Measurements from ENCODE around the gene ENTREP1. TPM values are rescaled to one million over a fixed set of nuclear protein-coding genes. Genes with fewer than 3 reads are reported as not detected.

The ENTREP1 gene
- total and polyA plus RNA-seq, 2 of the 4 experiments (the other 2 are of a cell fraction), result not detected

DNA sequence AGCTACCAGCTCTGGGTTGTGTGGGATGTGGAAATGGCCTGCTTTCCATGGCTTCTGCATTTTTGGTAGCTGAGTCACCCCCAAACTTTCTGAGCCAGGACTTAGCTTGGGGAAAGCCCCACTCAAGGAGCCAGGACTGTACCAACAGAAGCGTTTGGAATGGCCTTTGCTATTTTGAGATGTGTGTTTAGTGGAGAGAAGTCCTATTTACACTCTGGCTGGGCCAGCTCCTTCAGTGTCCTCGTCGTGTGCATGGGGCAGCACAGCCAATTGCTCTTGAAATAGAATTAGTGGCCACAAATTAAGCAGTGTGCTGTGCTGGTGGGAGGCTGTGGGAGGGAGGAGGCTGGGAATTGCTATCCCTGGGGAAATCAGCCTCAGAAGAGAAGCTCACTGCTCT, 51.6 kb downstream of the ENTREP1 start:
- dilution Hi-C loops (cut with HindIII; ENCODE audit: low sequenced_read_pairs, unreplicated experiment) (no loop called here), intact Hi-C loops (cut with micrococcal nuclease) (loop anchor here (10.0 kb wide), 1 partner anchor 322 kb away; no protein-coding TSS in a partner anchor), in situ Hi-C loops (cut with MboI; ENCODE audit: low sequenced_read_pairs) (no loop called here)
- H4K20me1 ChIP-seq (ENCODE audit: insufficient read depth, low read length), result no peaks in the 10 kb centered on the region
- ChIA-PET CTCF (interaction anchor here (0.6 kb wide), 1 partner anchor 37 kb away, joined by 3 read pairs; no protein-coding TSS in a partner anchor), POLR2A (ENCODE audit: unreplicated experiment) (no interaction called here)
- WGBS, 2 experiments (ENCODE audit: extremely low coverage in 2 of 2, insufficient read length in 1 of 2), result no CpG with 5 or more reads among the region's 3 CpGs
- H3K27ac ChIP-seq (ENCODE audit: insufficient read depth, low read length), result no peak overlapping the region
- H2BK20ac ChIP-seq (ENCODE audit: low read depth, low read length), result no peak overlapping the region
- no peak overlapping the region for H3K9ac ChIP-seq (ENCODE audit: low read depth, low read length)
- peak; percentile 87 for ATAC-seq (ENCODE audit: low read depth)
- H3K9me1 ChIP-seq (ENCODE audit: insufficient read depth, low read length), result 0 out of 2 replicates have a peak, but pooled peaks cover 4% of the 10 kb centered on the region
- no peak overlapping the region for H4K8ac ChIP-seq (ENCODE audit: low read depth in 2 of 2, low read length in 2 of 2)
- H3K18ac ChIP-seq (ENCODE audit: low read depth, low read length), result no peak overlapping the region
- H2AK5ac ChIP-seq (ENCODE audit: low read depth, low read length), result no peak overlapping the region
- no peak overlapping the region for H3K14ac ChIP-seq (replicated peaks; ENCODE audit: low read depth, low read length)
- BruUV-seq (replicated peaks), result no TSS peak
- H3K4ac ChIP-seq (ENCODE audit: low read depth, low read length), result no peak overlapping the region
- H3K9me3 ChIP-seq (ENCODE audit: control insufficient read depth, insufficient read depth, low read length), result no peaks in the 10 kb centered on the region
- no peaks in the 10 kb centered on the region for H3K79me1 ChIP-seq (ENCODE audit: low read depth in 1 of 2, low read length in 2 of 2)
- peaks cover 3% of the 10 kb centered on the region for H3K4me1 ChIP-seq (ENCODE audit: control insufficient read depth, insufficient read depth, low read length)
- TF ChIP-seq FOS (IDR thresholded peaks at IDR 0.05; ENCODE audit: low read depth, low read length) (peak; percentile 73; the same call in 1 of the 2 replicates), MXI1 (IDR thresholded peaks at IDR 0.05; ENCODE audit: borderline replicate concordance, low read depth, low read length) (no peak), BHLHE40 (IDR thresholded peaks at IDR 0.05; ENCODE audit: low read depth, low read length) (peak; percentile 29; the same call in 1 of the 2 replicates), CEBPB (IDR thresholded peaks at IDR 0.05; ENCODE audit: low read depth, low read length) (peak; percentile 61)
- no peak overlapping the region for H3K4me3 ChIP-seq (ENCODE audit: insufficient read depth, low read depth, low read length)
- no peaks in the 10 kb centered on the region; the same call in 1 of the 2 replicates for H3K27me3 ChIP-seq (ENCODE audit: control insufficient read depth, insufficient read depth, low read length)
- H4K91ac ChIP-seq (ENCODE audit: insufficient read depth, low read depth, low read length), result no peak overlapping the region
- H4K5ac ChIP-seq (ENCODE audit: low read depth, low read length), result no peak overlapping the region
- H2AFZ ChIP-seq (replicated peaks; ENCODE audit: low read length, poor library complexity), result peak overlapping the region; percentile 45
- no peak overlapping the region for H2BK120ac ChIP-seq (ENCODE audit: low read depth, low read length)
- H2AK9ac ChIP-seq (replicated peaks; ENCODE audit: low read depth, low read length, poor library complexity), result no peak overlapping the region
- no peak overlapping the region for H2BK15ac ChIP-seq (ENCODE audit: low read depth, low read length)
- H3K36me3 ChIP-seq (ENCODE audit: control insufficient read depth, insufficient read depth, low read length), result no peaks in the 10 kb centered on the region
- H3K23ac ChIP-seq (ENCODE audit: low read depth, low read length), result no peak overlapping the region
- H2BK5ac ChIP-seq (ENCODE audit: low read depth, low read length, poor library complexity, severe bottlenecking), result no peak overlapping the region
- DNase-seq, result peak; percentile 92
- no peak overlapping the region for H3K56ac ChIP-seq (ENCODE audit: extremely low read depth, insufficient read depth, low read length)
- no peak overlapping the region for H3K4me2 ChIP-seq (ENCODE audit: low read depth, low read length)

Measured in IMR-90 (cell line).